SK-N-SH treated with all-trans-retinoic acid at 6 μM for 48 hours (cell line): ENCODE results near the gene NFIX.

Experiments used
- ATAC-seq: fragments of 200-7000 bp; cut with Tn5 transposase; 3 replicates; pipeline ENCODE4 v1.9.1; 2020; ENCODE audit warnings: mild to moderate bottlenecking, moderate library complexity
- ARNTL ChIP-seq: fragments of 450-650 bp; formaldehyde crosslinking; IDR thresholded peaks from 2 replicates; pipeline ENCODE4 v1.5.0; 2020; ENCODE audit warnings: low read depth, mild to moderate bottlenecking, moderate library complexity, borderline replicate concordance
- BACH2 ChIP-seq: fragments of 250-450 bp; sonication (Bioruptor Pico); IDR thresholded peaks from 2 replicates; pipeline ENCODE4 v1.9.0; 2021; ENCODE audit warnings: mild to moderate bottlenecking, borderline replicate concordance
- CSDC2 ChIP-seq: fragments of 250-450 bp; sonication (Bioruptor Pico); IDR thresholded peaks from 2 replicates; pipeline ENCODE4 v1.5.0; 2020; ENCODE audit warnings: mild to moderate bottlenecking, moderate library complexity
- CSRNP3 ChIP-seq: fragments of 250-450 bp; sonication (Bioruptor Pico); IDR thresholded peaks from 2 replicates; pipeline ENCODE4 v1.5.1; 2021; ENCODE audit warnings: mild to moderate bottlenecking, moderate library complexity
- GLIS3 ChIP-seq: fragments of 250-450 bp; sonication (Bioruptor Pico); IDR thresholded peaks from 2 replicates; pipeline ENCODE4 v1.5.0; 2020; ENCODE audit warnings: mild to moderate bottlenecking, moderate library complexity
- ISL1 ChIP-seq: fragments of 250-450 bp; sonication (Bioruptor Pico); IDR thresholded peaks from 2 replicates; pipeline ENCODE4 v2.1.2; 2022; ENCODE audit warnings: mild to moderate bottlenecking, moderate library complexity
- OSR1 ChIP-seq: fragments of 250-450 bp; sonication (Bioruptor Pico); IDR thresholded peaks from 2 replicates; pipeline ENCODE4 v1.8.0; 2022; ENCODE audit warnings: moderate library complexity, mild to moderate bottlenecking, inconsistent platforms
- PPARA ChIP-seq: fragments of 250-450 bp; sonication (Bioruptor Pico); IDR thresholded peaks from 2 replicates; pipeline ENCODE4 v1.5.0; 2020; ENCODE audit warnings: mild to moderate bottlenecking, borderline replicate concordance
- RARB ChIP-seq: fragments of 250-450 bp; sonication (Bioruptor Pico); IDR thresholded peaks from 2 replicates; pipeline ENCODE4 v1.8.0; 2021; ENCODE audit warnings: mild to moderate bottlenecking, moderate library complexity
- SNAI2 ChIP-seq: fragments of 250-450 bp; sonication (Bioruptor Pico); IDR thresholded peaks from 2 replicates; pipeline ENCODE4 v1.5.0; 2020; ENCODE audit warnings: mild to moderate bottlenecking, moderate library complexity
- TCF4 ChIP-seq: fragments of 250-450 bp; sonication (Bioruptor Pico); IDR thresholded peaks from 2 replicates; pipeline ENCODE4 v1.8.0; 2021; ENCODE audit warnings: mild to moderate bottlenecking, moderate library complexity, borderline replicate concordance
- TOX ChIP-seq: fragments of 250-450 bp; sonication (Bioruptor Pico); IDR thresholded peaks from 2 replicates; pipeline ENCODE4 v1.8.0; 2021; ENCODE audit warnings: mild to moderate bottlenecking, moderate library complexity, borderline replicate concordance
- TSHZ2 ChIP-seq: fragments of 250-450 bp; sonication (Bioruptor Pico); IDR thresholded peaks from 2 replicates; pipeline ENCODE4 v1.5.0; 2020; ENCODE audit warnings: mild to moderate bottlenecking, moderate library complexity
- ZFP30 ChIP-seq: fragments of 450-650 bp; formaldehyde crosslinking; IDR thresholded peaks from 2 replicates; pipeline ENCODE4 v1.5.0; 2022; ENCODE audit warnings: mild to moderate bottlenecking, moderate library complexity
- ZNF565 ChIP-seq: fragments of 450-650 bp; formaldehyde crosslinking; conservative IDR thresholded peaks from 2 replicates; pipeline ENCODE4 v1.5.0; 2020; ENCODE audit warnings: low read depth, mild to moderate bottlenecking, moderate library complexity
- ZNF8 ChIP-seq: fragments of 450-650 bp; formaldehyde crosslinking; IDR thresholded peaks from 2 replicates; pipeline ENCODE4 v1.5.0; 2020; ENCODE audit warnings: mild to moderate bottlenecking, moderate library complexity
- TF ChIP-seq, protein P1 (sequence below): fragments of 250-450 bp; sonication (Bioruptor Pico); IDR thresholded peaks from 2 replicates; pipeline ENCODE4 v1.8.0; 2020; ENCODE audit warnings: mild to moderate bottlenecking, moderate library complexity, borderline replicate concordance
- TF ChIP-seq, protein P2 (sequence below): fragments of 250-450 bp; sonication (Bioruptor Pico); IDR thresholded peaks from 2 replicates; pipeline ENCODE4 v1.5.1; 2020; ENCODE audit warnings: low read depth, mild to moderate bottlenecking, moderate library complexity

Gene NFIX

DNA sequence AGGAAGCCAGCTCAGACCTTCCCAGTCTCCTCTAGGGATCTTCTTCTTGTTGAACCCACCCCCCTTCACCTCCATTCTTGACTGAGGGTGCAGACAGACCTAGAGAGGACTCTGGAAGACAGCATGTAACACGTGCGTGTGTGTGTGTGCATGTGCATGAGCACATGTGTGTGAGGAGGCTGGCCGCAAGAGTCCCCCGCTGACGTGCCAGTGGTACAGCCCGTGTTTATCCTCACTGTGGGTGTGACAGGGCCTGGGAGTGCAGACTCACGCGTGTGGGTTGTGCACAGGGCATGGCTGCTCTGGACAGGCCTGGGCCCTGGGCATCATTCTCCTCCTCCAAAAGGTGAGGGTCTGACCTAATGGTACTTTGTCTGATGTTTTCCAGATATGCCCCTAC is 81.0 kb downstream of the NFIX start:
- no peak for ATAC-seq
- TF ChIP-seq, protein P1, sequence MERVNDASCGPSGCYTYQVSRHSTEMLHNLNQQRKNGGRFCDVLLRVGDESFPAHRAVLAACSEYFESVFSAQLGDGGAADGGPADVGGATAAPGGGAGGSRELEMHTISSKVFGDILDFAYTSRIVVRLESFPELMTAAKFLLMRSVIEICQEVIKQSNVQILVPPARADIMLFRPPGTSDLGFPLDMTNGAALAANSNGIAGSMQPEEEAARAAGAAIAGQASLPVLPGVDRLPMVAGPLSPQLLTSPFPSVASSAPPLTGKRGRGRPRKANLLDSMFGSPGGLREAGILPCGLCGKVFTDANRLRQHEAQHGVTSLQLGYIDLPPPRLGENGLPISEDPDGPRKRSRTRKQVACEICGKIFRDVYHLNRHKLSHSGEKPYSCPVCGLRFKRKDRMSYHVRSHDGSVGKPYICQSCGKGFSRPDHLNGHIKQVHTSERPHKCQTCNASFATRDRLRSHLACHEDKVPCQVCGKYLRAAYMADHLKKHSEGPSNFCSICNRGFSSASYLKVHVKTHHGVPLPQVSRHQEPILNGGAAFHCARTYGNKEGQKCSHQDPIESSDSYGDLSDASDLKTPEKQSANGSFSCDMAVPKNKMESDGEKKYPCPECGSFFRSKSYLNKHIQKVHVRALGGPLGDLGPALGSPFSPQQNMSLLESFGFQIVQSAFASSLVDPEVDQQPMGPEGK (CRISPR knock-in tag) = no peak
- TF ChIP-seq OSR1 = no peak
- no peak for TF ChIP-seq ZNF565 (CRISPR knock-in tag)
- TF ChIP-seq TOX (CRISPR knock-in tag) = no peak
- no peak for TF ChIP-seq SNAI2
- no peak for TF ChIP-seq CSRNP3
- TF ChIP-seq, protein P2, sequence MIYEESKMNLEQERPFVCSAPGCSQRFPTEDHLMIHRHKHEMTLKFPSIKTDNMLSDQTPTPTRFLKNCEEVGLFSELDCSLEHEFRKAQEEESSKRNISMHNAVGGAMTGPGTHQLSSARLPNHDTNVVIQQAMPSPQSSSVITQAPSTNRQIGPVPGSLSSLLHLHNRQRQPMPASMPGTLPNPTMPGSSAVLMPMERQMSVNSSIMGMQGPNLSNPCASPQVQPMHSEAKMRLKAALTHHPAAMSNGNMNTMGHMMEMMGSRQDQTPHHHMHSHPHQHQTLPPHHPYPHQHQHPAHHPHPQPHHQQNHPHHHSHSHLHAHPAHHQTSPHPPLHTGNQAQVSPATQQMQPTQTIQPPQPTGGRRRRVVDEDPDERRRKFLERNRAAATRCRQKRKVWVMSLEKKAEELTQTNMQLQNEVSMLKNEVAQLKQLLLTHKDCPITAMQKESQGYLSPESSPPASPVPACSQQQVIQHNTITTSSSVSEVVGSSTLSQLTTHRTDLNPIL = no peak
- TF ChIP-seq GLIS3 (CRISPR knock-in tag) = no peak
- no peak for TF ChIP-seq TSHZ2 (CRISPR knock-in tag)

- TF ChIP-seq SNAI2 (no peak), ARNTL (CRISPR knock-in tag) (no peak), GLIS3 (CRISPR knock-in tag) (no peak), BACH2 (CRISPR knock-in tag) (no peak), ISL1 (no peak), TSHZ2 (CRISPR knock-in tag) (no peak), ZNF8 (CRISPR knock-in tag) (no peak), RARB (CRISPR knock-in tag) (no peak), ZNF565 (CRISPR knock-in tag) (no peak), TOX (CRISPR knock-in tag) (no peak), CSDC2 (CRISPR knock-in tag) (no peak), TCF4 (CRISPR knock-in tag) (no peak), ZFP30 (no peak), PPARA (no peak)
- TF ChIP-seq, protein P1 (CRISPR knock-in tag) = no peak
- TF ChIP-seq, protein P2 = no peak
- ATAC-seq = no peak
Observed at GRCh38 chr19:13076787-13077186, 81.5 kb downstream of the NFIX start.
